GM18873 (cell line): ENCODE results near the gene HOXA9.

ENCODE experiments used
- ATAC-seq: cut with Tn5 transposase; IDR thresholded peaks from one replicate; pipeline ENCODE4 v1.9.1; 2021; ENCODE audit warnings: mild to moderate bottlenecking, moderate library complexity, moderate number of reproducible peaks; ENCODE audit not compliant: unreplicated experiment, low FRiP score

The HOXA9 gene

GRCh38 chr7:27179030-27179429, 13.7 kb upstream of the HOXA9 start:
- no peak for ATAC-seq

GRCh38 chr7:27178366-27178765, 13.0 kb upstream of the HOXA9 start:
- no peak for ATAC-seq

- ATAC-seq = no peak
Observed at GRCh38 chr7:27177795-27178320, 12.5 kb upstream of the HOXA9 start.

DNA sequence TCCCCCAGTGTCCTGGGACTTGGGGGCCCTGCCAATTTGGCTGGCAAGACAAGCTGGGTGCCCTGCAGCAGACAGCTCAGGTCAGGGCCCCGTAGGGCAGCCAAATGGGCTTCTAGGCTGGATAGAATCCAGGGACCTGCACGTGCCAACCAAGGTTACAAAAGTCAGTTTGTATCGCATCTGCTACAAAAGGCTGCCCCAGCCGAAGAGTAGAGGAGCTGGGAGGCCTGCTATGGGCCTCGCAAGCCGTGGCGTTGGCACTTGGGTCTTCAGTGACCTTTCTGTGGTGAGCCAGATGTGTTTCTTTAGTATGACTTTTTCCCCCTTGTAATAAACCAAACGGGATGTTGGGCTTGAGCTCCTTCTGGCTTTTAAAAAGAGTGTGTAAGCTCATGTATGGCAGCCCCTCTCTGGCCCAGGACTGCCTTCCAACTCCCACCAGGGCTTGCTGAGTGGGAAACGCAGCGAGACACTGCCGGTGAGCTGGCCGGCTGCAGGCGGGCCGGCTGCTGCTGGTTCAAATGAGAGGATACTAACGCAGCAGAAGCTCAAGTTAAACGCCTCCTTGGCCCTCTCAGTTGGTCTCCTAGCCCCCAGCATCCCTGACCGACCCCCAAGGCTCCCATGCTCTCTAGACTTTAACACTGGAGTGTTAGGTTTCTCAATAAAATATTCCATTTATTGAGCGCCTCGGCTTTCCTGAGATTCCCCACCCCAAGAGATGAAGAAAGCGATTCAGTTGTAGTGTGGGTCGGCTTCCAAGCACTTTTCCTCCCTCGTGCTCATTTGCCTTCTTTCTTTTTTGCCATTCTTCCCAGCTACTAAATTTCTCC, 11.8 kb upstream of the HOXA9 start:
- no peak for ATAC-seq

DNA sequence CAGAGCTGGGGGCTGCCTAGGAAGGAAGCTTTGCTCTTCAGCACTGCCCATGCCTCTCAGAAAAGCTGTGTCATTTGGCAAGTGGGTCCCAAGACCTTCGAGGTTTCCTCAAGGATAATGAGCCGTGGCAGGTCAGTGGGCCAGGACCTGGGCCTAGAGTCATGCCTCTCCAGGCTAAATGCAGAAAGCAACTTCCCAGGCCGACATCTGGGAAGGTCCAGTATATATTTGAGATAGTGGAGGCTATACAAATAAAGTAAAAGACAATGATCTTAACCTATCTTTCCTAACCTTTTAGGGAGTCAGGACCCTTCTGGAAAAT, 11.1 kb upstream of the HOXA9 start:
- ATAC-seq = no peak

DNA sequence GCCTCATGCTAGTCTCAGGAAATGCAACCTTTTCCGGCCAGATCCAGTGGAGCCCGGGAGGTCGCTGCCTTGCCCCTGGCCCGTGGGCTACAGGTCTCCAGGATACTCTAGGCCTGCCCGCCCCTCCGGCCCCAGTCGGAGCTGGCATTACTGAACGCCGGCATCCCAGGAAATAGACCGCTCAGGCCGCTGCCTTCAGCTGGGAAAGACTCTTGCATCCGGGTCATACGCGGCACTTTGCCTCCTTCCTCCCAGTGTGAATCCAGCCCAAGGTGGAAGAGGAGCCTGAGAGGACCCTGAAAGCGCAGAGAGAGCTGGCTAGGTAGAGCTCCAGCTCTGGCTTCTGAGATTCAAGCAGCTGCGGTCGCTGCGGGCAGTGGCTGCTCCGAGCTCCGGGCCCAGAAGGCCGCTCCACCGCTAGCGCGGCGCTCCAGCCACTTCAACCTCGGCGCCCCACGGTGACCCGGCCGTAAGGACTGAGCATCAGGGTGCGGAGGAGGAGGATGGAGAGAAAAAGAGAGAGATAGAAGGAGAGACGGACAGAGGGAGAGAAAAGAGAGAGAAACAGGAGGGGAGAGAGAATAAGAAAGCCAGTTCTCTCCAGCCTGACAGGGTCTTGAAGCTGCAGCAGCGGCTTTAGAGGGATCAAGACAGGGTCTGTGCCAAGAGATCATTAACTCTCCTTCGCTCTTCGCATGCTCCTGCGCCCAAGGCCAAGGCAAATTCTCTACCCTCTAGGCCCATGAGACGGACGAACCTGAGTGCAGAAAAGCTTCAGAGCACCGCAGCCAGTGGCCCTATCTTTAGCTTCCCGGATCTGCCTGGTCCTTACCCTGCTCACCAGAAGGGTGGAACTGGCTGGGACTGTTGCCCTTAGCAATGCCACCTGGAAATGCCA, 10.5 kb upstream of the HOXA9 start:
- ATAC-seq = no peak

GRCh38 chr7:27174874-27175625, 9.7 kb upstream of the HOXA9 start:
- ATAC-seq = no peak

GRCh38 chr7:27173956-27174873, 8.9 kb upstream of the HOXA9 start, which contains the start of gene HOXA10:
TSS of gene HOXA10 (minus strand) at chr7:27174320. CDS start at chr7:27174306, 14 bp downstream.
- no peak for ATAC-seq

DNA sequence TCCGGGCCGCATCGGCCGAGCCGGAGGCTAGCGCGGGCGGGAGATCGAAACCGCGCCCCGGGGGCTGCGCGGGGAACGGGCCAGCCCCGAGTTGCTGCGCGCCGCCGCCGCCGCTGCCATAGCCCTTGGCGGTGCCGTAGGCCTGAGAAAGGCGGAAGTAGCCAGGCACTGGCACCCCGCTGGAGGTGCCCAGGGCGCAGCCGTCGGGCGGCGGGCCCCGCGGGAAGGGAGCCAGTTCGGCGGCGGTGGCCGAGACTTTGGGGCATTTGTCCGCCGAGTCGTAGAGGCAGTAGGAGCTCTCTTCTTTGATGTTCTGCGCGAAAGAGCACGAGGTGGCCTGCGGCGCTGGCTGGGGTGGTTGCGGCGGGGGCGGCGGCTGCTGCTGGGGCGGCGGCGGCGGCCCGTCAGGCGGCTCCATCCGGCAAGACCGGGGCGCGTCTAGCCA, 8.2 kb upstream of the HOXA9 start:
- no peak for ATAC-seq

DNA sequence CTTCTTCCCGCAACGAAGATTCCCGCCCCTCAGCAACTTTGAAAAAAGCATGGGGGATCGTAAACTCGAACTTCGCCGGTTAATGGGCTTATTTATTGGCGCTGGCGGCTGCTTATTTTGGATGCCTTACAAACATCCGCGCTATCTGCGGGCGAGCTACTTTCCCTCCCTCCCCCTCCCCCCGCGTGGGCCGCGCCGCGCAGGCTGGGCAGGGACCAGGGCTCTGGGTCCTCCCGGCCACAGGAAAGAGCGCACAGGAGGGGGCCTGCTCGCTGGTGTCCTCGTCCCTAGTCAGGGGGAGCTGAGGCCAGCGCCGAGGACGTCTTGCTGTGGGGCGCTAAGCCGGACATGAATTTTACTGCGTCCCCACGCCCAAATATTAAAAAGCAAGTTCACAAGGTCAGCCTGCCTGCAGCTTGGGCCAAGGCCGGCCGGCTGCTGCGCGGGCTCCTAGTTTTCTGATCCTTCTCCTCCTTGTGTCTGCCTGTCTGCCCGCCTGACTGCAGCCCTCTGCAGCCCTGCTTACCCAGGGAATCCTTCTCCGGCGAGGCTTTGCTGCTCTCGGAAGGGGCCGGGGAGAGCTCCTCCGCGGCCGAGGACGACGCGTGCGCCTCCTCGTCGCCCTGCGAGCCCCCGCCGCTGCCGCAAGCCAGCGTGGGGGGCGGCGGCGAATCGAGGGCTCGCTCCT, 7.6 kb upstream of the HOXA9 start:
- no peak for ATAC-seq

DNA sequence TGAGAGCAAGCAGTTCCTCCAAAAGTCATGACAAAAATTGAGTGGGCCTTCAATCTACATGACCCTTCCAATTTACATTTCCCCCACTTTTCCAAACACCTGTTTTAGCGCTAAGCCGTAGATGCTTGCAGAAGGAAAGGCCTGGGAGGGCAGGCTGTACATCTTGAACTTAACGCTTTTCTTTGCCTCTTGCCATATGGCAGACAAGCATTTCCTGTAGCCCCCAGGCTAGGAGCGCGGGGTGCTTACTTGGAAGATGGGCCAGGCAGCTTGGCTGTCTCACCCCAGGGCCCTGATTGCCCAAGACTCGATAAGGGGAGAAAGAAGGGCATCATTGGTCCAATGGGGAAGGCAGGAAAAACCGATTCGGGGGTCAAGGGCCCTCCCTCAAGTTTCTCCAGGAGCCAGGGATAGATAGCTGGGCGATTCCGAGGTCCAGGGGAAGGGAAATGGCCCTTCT, 7.0 kb upstream of the HOXA9 start:
- no peak for ATAC-seq

GRCh38 chr7:27171637-27172314, 6.4 kb upstream of the HOXA9 start:
- ATAC-seq = no peak

- no peak for ATAC-seq
Observed at GRCh38 chr7:27171325-27171636, 5.9 kb upstream of the HOXA9 start.

DNA sequence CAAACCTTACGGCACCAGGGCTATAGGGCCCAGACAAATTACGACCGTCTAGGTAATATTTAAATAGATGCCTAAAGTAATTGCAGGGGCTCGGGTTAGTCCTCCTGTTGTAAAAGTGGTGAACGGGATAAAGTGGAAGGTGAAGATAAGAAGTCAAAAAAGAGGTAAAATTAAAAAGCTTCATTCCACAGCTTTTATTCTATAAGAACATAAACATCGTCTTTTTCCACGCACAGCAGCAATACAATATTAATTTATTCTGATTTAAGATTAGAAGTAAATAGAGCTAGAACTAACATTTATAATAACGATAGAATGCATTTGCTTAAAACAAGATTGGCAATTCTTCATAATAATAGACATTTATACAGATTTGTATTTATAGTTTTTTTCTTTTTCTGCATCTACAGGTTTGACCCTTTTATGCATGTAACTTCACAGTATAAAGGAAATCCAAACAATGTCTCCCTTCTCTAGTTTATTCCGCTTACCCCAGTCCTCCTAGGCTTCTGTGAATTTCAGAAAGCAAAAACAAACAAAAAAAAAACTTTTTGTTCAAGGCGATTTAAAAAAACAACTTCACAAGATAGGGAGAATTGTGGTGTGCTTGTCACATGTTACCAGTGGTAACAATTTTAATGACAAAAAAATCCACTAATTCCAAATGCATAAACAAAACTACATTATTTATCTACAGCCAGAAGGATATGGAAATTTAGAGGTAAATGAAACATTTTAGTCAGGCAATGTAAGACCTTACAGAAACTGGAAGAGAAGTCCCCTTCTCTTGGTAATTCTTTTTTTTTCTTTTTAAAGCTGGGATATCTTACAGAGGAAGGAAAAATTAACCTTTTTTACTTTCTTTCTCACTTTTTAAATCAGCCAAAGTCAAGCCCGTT, 5.3 kb upstream of the HOXA9 start:
- ATAC-seq = no peak

GRCh38 chr7:27169658-27170425, 4.5 kb upstream of the HOXA9 start:
- ATAC-seq = no peak

- no peak for ATAC-seq
Observed at GRCh38 chr7:27168265-27168947, 3.1 kb upstream of the HOXA9 start.
